HUES6 (cell line): Measurements from ENCODE around the gene ISYNA1.

Experiments
- H3K27ac ChIP-seq: 2 replicates; pipeline ENCODE4 v1.7.0; 2013; ENCODE audit warnings: low read depth, mild to moderate bottlenecking, low read length, inconsistent platforms
- H3K27me3 ChIP-seq: 2 replicates; pipeline ENCODE4 v1.6.1; 2013; ENCODE audit warnings: low read length; ENCODE audit not compliant: control insufficient read depth, insufficient read depth
- H3K36me3 ChIP-seq: 2 replicates; pipeline ENCODE4 v1.6.1; 2013; ENCODE audit warnings: low read length; ENCODE audit not compliant: control insufficient read depth, insufficient read depth
- H3K4me1 ChIP-seq: 2 replicates; pipeline ENCODE4 v1.6.1; 2013; ENCODE audit warnings: low read length; ENCODE audit not compliant: control insufficient read depth, insufficient read depth
- H3K4me3 ChIP-seq: 2 replicates; pipeline ENCODE4 v1.5.1; 2013; ENCODE audit warnings: low read depth, low read length
- H3K9ac ChIP-seq: one replicate; pipeline ENCODE4 v1.6.1; 2013; ENCODE audit warnings: mild to moderate bottlenecking, low read length
- H3K9me3 ChIP-seq: 2 replicates; pipeline ENCODE4 v1.6.1; 2013; ENCODE audit warnings: low read depth, low read length; ENCODE audit not compliant: control insufficient read depth, insufficient read depth

The ISYNA1 gene

DNA sequence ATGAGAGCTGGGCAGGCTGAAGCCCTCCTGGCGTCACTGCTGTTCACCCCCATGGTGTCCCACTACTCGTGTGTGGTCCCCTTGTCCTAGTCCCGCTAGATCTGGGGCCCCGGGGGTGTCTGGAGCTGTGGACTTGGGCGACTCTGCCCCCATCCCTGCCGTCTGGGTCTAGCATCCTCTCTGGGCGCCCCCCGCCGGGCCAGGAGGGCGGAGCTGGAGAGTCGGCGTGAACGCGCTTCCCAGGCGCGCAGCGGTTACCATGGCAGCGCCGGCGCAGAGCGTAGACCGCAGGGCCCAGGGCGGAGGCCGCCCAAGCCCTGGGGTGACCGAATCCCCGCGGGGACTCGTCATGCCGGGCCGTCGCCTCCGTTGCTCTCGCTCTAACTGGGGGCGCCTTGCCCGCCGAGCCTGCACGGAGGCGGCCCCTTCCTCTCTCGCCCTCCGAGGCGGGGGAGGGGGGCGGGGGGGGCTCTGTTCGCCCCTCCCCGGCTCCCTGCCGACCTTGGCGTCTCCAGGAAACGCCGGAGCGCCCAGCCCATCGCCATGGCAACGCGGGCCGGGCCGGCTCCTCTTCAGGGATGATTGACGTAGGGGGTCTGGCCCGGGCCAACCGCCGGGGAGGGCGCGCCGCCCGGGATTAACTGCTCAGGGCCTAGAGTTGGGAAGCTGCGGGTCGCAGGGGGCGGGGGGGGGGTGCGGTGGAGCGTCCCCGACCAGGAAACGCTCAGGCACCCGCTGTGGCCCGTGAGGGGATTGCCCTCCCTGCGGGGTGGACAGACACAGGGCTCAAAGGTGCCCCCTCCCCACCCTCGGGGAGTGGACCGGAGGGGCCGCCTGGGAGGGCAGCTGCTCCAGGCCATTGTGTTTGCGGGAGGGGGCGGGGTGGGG lies 8.9 kb downstream of the ISYNA1 start:
- no peaks in the 10 kb centered on the region for H3K36me3 ChIP-seq
- peaks cover 48% of the 10 kb centered on the region for H3K4me1 ChIP-seq
- peak overlapping the region; percentile 51 for H3K9ac ChIP-seq
- peak overlapping the region; percentile 67 for H3K4me3 ChIP-seq
- peak overlapping the region; percentile 75; the same call in 1 of the 2 replicates for H3K27ac ChIP-seq
- no peaks in the 10 kb centered on the region for H3K27me3 ChIP-seq
- no peaks in the 10 kb centered on the region for H3K9me3 ChIP-seq

GRCh38 chr19:18428173-18428786 lies 9.7 kb downstream of the ISYNA1 start:
- Histone ChIP-seq H3K27ac (no peak overlapping the region), H3K9me3 (no peaks in the 10 kb centered on the region), H3K4me3 (peak overlapping the region; percentile 67), H3K9ac (no peak overlapping the region), H3K4me1 (peaks cover 51% of the 10 kb centered on the region), H3K36me3 (no peaks in the 10 kb centered on the region), H3K27me3 (no peaks in the 10 kb centered on the region)

DNA sequence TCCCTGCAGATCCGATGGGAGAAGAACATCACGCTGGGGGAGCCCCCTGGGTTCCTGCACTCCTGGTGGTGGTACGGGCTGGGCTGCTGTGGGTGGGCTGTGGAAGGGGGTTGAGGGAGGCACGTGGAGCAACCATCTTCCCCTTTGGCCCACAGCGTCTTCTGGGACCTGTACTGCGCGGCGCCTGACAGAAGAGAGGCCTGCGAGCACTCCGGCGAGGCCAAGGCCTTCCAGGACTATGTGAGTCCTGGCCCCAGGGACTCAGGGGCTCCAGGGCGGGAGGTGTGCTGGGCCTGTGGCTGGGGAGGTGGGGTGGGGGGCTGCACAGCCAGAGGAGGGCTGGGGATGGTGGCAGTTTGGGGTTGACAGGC lies 10.2 kb downstream of the ISYNA1 start:
- no peaks in the 10 kb centered on the region for H3K9me3 ChIP-seq
- H3K27me3 ChIP-seq = no peaks in the 10 kb centered on the region
- no peaks in the 10 kb centered on the region for H3K36me3 ChIP-seq
- peaks cover 46% of the 10 kb centered on the region for H3K4me1 ChIP-seq
- H3K9ac ChIP-seq = no peak overlapping the region
- H3K27ac ChIP-seq = no peak overlapping the region
- no peak overlapping the region for H3K4me3 ChIP-seq

DNA sequence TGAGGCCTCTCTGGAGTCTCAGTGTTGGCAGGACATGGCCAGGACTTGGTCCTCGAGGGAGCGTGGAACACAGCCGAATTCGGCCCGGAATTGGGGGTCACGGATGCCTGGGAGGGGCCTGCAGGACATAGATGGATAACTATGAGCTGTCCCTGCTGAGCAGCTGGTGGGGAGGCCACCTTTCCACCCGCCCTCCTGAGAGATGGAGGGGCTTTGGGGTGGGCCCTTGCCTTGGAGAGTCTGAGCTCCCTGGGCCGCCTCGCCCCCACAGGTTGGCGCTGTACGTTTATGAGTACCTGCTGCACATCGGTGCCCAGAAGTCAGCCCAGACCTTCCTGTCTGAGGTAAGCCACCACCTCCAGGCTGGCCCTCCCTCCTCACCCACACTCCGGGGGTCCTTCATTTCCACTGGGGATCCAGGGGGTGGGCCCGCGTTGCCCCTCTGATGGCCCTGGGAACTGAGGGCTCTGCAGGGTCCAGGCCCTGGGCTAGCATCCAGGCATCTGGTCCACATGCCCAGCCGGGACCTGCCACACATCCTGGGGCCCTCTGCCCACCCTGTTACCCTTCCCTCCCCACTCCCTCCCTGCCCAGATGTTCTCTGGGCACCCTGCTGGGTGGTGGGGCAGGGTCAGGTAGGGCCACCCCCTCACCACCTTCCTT lies 10.7 kb downstream of the ISYNA1 start:
- peaks cover 42% of the 10 kb centered on the region for H3K4me1 ChIP-seq
- H3K4me3 ChIP-seq = no peak overlapping the region
- H3K9me3 ChIP-seq = no peaks in the 10 kb centered on the region
- no peak overlapping the region for H3K9ac ChIP-seq
- H3K27ac ChIP-seq = no peak overlapping the region
- H3K36me3 ChIP-seq = no peaks in the 10 kb centered on the region
- H3K27me3 ChIP-seq = no peaks in the 10 kb centered on the region

- H3K9ac ChIP-seq = no peak overlapping the region
- peaks cover under 1% of the 10 kb centered on the region; the same call in 1 of the 2 replicates for H3K27me3 ChIP-seq
- H3K4me1 ChIP-seq = peaks cover 34% of the 10 kb centered on the region
- no peaks in the 10 kb centered on the region for H3K36me3 ChIP-seq
- H3K4me3 ChIP-seq = no peak overlapping the region
- no peaks in the 10 kb centered on the region for H3K9me3 ChIP-seq
- no peak overlapping the region for H3K27ac ChIP-seq
These were observed 11.5 kb downstream of the ISYNA1 start for GRCh38 chr19:18426416-18426767.

- no peak overlapping the region for H3K27ac ChIP-seq
These were observed 12.2 kb downstream of the ISYNA1 start for GRCh38 chr19:18425515-18426415.

DNA sequence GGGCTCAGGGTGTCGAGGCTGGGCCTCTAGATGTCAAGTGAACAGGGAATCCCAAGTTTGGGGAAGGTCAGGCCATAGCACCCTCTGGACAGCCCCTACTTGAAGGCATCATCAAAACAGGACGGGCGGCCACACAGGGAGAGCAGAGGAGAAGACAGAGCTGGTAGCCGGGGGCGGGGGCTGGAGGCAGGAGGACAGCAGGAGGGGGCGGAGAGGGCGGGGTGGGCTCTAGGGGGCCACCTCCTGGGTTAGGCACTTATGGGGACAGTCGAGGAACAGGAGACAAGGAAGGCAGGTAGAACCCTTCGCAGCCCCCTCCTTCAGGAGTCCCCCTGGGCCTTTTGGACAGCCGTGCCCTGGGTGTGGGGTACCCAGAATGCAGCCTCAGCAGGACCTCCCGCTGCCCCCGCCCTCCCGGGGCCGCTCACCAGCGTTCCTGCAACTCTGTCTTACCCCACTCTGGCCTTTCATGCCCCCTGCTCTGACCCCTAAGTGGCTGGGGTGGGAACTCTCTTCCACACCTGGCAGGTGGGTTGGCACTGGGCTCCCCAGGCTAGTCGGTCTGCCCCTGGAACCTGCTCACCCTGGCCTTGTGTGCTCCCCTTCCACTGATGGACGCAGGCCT lies 12.9 kb downstream of the ISYNA1 start:
- Histone ChIP-seq H3K9ac (peak overlapping the region; percentile 24), H3K4me3 (no peak overlapping the region), H3K27ac (no peak overlapping the region), H3K9me3 (no peaks in the 10 kb centered on the region), H3K4me1 (peaks cover 27% of the 10 kb centered on the region), H3K36me3 (no peaks in the 10 kb centered on the region), H3K27me3 (peaks cover 12% of the 10 kb centered on the region; the same call in 1 of the 2 replicates)

More at GRCh38 chr19:18425515-18426415, 12.2 kb downstream of the ISYNA1 start:
- H3K4me1 ChIP-seq = peaks cover 33% of the 10 kb centered on the region
- peaks cover 6% of the 10 kb centered on the region; the same call in 1 of the 2 replicates for H3K27me3 ChIP-seq
- no peak overlapping the region for H3K9ac ChIP-seq
- H3K36me3 ChIP-seq = no peaks in the 10 kb centered on the region
- H3K4me3 ChIP-seq = no peak overlapping the region
- no peaks in the 10 kb centered on the region for H3K9me3 ChIP-seq

- H3K36me3 ChIP-seq = no peaks in the 10 kb centered on the region
- no peaks in the 10 kb centered on the region for H3K9me3 ChIP-seq
- H3K4me1 ChIP-seq = peaks cover 22% of the 10 kb centered on the region
- peaks cover 15% of the 10 kb centered on the region; the same call in 1 of the 2 replicates for H3K27me3 ChIP-seq
- H3K4me3 ChIP-seq = no peak overlapping the region
- no peak overlapping the region for H3K9ac ChIP-seq
- no peak overlapping the region for H3K27ac ChIP-seq
These were observed 13.6 kb downstream of the ISYNA1 start for GRCh38 chr19:18424122-18424889.

- Histone ChIP-seq H3K9ac (no peak overlapping the region), H3K27ac (no peak overlapping the region), H3K4me3 (no peak overlapping the region)
These were observed 14.5 kb downstream of the ISYNA1 start for GRCh38 chr19:18423258-18424020.

More at GRCh38 chr19:18423258-18424020, 14.5 kb downstream of the ISYNA1 start:
- H3K9me3 ChIP-seq = no peaks in the 10 kb centered on the region
- no peaks in the 10 kb centered on the region for H3K36me3 ChIP-seq
- peaks cover 21% of the 10 kb centered on the region for H3K27me3 ChIP-seq
- peaks cover 26% of the 10 kb centered on the region for H3K4me1 ChIP-seq
